ENCODE data around the gene RIMBP2.
A peak's percentile ranks its signal among the peaks of the same experiment; 100 is the strongest.
"Not testable (repeated sequence)": the region's sequence is repeated elsewhere in the genome, so short reads cannot be mapped to it uniquely, and the experiment has no call there.

The RIMBP2 gene

DNA sequence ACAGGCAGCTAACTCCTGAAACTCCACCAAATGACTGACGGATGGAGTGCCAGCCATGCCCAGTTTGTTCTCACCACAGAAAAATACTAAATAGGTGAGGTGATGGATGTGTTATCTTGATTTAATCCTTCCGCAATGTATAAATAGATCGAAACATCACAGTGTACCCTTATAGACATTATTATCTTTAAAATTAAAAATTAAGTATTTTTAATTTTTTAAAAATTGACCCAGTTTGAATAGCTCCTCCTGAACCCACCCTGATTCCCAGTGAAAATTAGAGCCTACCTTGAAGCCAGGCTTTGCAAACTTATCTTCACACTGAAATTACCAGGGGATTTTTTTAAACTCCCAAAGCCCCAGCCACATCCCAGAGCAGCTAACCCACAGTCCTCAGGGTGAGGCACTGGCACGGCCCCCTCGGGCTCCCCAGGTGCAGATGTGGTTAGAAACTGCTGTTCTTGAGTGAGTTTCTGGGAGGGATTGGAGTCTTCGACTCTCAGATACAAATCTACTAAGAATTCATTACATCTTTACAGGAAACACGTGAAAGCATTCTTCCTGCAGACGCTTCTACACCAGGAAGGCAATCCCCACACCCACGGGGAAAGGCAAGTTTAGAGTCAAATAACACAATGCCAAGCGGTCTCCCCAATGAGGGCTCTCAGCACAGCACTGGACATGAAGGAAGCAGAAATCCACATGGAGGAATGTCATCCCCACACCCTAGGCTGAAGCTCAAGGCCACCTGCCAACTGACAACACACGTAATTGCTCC, 126.4 kb downstream of the RIMBP2 start:
- no peak for DNase-seq

DNA sequence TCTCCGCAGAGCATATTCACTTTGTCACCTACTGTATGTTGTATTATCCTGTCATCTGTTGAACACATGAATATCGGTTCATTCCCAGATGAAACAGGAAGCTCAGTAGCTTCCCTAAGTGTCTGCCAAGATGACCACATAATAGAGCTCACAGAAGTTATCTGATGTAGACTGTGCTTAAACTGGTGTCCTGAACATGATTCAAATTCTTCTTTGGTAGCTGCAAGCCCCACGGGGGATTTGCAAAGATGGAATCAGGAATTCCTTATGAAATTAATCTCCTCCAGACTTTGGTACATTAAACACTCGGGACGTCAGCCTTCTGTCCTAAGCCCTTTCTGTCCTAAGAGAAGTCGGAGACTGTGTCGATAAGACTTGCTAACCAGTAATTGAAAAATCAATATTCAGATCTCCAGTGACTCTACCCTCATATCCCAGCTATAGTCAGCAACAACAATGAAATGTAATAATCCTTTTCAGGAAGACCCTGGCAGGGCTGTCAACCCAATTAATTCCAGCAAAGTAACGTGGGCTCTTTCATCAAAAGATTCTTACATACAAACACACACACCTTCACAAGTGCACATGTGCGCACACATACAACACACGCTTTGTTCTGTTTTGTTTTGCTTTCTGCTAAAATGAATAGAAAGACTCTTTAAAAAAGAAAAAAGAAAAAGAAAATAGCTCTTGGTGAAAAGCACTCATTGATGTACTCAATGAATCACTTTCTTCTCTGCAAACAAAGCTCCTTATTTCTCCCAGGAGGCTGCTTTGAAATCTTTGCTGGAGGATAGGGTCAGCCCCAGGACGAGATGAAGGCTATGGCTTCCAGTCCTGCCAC, 127.2 kb downstream of the RIMBP2 start:
- no peak for DNase-seq

DNA sequence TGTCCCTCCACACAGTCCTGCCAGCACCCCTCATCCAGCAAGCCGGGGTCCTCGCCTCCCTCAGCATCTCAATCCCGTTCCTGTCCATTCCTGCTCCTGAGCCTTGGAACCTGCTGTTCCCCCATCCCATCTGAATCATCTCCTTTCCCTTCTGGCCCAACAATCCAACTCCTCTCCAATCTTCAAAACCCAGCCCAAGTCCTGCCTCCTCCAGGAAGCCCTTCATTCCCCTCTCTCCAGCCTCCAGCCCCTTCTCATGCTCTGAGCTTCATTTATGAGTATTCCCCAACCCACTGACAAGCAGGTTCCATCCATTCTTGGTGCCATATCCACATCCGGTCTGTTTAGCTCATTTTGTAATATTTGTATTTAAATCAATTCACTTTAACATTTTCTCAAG, 128.1 kb downstream of the RIMBP2 start:
- DNase-seq = no peak

DNA sequence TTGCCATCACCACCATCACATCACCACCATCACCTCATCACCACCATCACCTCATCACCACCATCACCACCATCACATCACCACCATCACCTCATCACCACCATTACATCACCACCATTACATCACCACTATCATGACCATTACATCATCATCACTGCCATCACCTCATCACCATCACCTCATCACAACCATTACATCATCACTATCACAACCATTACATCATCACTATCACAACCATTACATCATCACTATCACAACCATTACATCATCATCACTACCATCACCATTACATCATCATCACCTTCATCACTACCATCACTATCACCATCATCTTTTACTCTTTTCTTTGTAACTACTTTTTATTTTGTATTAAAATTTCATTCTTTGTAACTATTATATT, 131.6 kb downstream of the RIMBP2 start:
- DNase-seq = not testable (repeated sequence)

DNA sequence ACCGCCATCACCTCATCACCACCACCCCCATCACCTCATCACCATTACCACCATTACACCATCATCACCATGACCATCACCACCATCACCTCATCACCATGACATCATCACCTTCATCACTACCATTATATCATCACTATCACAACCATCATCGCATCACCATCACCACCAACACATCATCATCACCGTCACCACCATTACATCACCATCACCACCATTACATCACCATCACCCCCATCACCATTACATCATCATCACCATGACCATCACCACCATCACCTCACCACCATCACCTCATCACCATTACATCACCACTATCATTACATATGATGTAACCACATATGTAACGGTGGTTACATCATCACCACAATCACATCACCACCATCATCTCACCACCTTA, 132.3 kb downstream of the RIMBP2 start:
- DNase-seq = no peak

DNA sequence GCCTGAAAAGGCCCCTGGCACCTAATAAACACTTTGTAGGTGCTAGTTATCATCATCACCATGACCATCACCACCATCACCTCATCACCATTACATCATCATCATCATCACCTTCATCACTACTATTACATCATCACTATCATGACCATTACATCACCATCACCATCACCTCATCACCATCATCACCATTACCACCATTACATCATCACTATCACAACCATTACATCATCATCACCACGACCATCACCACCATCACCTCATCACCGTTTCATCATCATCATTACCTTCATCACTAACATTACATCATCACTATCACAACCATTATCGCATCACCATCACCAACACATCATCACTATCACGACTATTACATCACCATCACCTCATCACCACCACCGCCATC, 132.8 kb downstream of the RIMBP2 start:
- no peak for DNase-seq

DNA sequence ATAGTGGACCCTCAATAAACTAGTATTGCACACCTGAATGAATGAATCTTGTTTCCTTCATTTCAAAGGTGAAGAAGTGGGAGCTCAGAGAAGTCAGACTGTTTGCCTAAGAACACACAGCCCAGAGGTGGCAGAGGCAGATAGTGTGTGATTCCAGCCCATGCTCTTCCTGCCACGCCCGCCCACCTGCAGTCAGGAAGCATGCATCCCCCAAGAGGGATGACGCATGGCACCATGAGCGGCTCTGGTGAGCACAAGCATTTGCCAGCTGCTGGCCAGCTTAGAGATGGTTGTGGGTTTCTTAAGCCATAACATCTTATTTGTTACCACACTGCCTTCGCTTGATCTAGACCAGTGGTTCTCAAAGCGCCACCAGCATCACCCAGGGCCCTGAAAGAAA, 133.8 kb downstream of the RIMBP2 start:
- DNase-seq = no peak

DNA sequence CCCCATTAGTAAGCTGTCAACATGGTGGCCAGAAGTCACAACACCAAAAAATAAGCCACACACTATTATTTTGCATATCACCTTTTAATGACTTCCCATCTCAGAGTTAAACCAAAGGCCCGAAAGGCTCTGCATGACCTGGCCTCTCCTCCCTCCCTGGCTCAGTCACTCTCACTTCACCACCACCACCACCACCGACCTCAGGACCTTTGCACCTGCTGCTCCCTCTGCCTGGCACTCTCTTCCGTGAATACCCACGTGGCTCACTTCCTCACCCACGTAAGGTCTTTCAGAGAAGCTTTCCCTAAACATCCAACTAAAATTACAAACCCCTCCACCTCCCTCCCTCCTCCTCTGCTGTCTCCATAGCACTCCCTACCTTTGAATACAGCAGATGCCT, 134.3 kb downstream of the RIMBP2 start:
- DNase-seq = no peak

DNA sequence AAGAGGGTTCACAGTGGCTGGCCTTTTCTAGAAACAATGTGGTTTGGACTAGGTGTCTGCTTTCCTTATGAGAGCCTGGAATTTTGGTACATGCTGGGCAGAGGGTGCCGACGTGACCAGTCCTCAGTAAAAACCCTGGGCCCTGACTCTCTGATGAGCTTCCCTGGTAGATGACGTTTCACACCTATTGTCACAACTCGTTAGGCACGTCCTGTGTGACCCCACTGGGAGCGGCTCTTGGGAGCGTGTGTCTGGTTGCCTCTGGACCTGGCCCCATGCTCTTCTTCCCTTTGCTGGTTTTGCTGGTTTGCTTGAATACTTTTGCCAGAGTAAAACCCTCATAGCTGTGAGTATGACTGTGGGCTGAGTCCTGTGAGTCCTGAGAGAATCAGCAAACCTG, 136.9 kb downstream of the RIMBP2 start:
- DNase-seq = no peak

DNA sequence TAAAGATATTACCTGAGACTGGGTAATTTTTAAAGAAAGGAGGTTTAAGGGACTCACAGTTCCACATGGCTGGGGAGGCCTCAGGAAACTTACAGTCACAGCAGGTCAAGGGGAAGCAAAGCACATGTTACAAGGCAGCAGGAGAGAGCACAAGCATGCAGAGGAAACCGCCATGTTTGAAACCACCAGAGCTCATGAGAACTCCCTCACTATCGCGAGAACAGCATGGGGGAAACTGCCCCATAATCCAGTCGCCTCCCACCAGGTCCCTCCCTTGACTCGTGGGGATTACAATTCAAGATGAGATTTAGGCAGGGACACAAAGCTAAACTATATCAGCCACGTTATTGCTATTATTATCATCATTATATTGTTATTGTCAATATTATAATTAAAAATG, 138.7 kb downstream of the RIMBP2 start:
- no peak for DNase-seq

DNA sequence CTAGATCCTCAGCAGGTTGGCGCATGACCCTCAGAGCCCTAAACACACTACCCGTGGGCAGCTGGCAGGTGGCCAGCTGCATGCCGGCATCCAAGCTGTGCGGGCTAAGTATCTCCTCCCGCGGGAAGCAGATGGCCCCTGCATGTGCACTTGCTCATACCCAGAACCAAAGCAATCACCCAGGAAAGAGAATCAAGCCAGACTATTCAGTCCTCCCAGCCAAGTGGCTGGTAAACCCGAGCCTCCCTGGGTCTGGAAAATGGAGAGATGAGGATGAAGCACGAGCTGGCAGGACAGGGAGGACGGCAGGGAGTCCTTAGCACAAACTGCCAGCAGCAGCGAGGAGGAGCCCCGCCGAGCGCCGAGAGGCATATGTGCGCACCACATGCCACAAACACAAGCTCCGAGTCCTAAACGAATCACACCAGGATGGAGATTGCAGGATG, 139.7 kb downstream of the RIMBP2 start:
- DNase-seq = peak; percentile 13

DNA sequence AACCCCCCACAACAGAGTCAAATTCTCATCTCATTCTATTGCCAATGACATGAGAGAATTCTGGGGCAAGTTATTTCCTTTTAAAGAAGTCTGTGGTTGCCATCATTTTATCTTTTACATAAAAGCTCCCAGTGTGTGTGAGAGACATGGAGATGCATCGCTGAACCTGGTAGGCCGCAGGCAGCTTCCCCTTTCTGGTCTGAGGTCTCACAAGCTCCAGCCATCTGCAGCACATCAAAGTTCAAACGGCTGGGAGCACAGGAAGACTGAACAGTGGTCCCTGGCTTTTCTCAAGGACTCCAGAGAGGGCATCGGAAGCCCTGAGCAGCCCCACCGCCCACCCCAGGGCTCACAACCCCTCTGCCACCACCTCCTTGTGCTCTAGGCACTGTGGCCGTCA, 141.7 kb downstream of the RIMBP2 start:
- DNase-seq = no peak

DNA sequence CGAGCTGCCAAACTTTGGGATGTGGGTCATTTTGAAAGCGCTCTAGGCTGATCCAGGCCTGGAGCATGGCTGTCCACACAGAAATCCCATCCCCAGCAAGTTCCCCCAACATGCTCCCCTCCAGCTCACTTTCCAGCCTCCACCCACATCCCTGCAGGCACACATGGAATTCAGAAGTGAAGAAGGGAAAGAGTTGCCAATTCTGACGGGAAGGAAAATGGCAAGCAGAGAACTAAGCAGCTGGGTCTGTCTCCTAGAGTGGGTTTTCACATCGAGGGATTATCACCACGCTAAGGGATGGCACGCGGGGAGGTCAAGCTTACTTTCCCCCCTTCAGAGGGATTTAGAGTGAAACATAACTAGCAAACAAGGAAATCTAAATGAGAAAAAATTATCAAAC, 142.3 kb downstream of the RIMBP2 start:
- no peak for DNase-seq

DNA sequence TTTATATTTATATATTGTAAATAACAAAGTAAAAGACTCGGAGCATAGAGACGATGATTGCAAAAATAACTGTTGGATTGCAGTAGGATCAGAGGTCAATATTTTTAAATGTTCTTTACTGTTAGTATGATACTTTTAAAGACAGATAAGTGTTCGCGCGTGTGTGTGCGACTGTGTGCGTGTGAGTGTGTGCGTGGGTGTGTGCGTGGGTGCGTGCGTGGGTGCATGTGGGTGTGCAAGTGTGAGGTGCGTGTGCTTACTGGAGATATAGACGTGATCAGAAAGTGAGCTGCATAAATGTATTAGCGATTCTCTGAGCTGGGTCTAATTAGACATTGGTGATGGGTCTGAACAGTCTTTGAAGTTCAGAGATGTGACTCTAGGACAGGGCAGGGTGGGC, 142.9 kb downstream of the RIMBP2 start:
- no peak for DNase-seq

DNA sequence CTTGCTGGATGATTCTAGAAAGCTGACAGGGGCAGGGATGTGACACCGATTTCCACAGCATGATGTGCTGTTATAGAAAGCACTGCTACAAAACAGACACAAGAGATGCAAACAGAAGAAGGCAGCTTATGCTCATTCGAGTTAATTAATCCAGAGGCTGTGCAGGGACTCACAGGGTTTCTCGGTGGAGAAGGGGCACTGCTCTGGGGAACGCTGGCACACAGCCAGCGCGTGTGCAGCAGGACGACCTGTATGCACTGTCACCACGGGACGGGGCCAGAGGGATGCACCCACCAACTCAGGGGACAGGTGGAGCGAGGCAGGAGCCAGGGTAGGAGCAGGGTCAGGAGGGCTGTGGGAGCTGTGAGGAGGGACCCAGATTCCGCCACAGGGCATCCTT, 143.5 kb downstream of the RIMBP2 start:
- DNase-seq = no peak

DNA sequence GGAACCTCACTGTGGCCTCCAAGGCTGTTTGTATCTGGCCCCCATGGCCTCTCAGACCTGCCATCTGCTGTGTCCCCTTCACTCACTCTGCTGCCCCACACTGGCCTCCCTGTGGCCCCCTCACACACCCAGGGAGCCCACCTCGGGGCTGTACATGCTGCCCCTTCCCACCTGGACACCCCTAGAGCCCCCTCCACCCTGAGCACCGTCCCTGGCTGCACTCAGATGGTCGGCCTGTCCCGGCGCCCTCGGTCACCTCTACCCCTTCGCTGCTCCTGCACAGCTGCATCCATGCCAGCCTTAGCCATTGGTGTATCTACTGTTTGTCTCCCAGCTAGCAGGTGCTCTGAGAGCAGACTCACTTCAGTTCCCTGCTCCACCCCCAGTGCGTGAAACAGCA, 144.4 kb downstream of the RIMBP2 start:
- no peak for DNase-seq

DNA sequence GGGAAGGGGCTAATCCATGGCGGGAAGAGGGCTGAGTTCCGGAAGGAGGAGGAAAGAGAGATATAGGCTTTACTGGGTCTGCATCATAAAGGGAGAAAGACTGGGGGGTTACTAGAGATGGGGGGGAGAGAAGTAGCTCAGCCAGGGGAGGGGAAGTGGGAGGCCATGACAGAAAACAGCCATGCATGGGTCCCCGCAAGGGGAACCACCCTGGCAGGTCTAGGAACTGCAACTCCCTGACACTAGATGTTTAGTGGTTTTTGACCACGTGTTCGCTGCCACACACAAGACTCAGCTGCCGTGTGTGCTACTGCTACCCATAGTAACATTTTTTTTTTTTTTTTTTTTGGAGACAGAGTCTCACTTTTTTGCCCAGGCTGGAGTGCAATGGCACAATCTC, 145.0 kb downstream of the RIMBP2 start:
- DNase-seq = no peak

DNA sequence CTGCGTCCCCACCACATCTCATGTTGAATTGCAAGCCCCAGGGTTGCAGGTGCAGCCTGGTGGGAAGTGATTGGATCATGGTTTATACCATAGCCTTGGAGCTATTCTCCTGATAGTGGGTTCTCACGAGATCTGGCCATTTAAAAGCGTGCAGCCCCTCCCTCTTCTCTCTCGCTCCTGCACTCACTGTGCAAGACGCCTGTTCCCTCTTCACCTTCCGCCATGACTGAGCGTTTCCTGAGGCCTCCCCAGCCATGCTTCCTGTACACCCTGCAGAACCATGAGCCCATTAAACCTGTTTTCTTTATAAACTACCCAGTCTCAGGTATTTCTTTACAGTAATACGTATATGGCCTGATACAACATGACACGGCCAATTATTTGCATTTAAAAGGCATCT, 146.6 kb downstream of the RIMBP2 start:
- no peak for DNase-seq

DNA sequence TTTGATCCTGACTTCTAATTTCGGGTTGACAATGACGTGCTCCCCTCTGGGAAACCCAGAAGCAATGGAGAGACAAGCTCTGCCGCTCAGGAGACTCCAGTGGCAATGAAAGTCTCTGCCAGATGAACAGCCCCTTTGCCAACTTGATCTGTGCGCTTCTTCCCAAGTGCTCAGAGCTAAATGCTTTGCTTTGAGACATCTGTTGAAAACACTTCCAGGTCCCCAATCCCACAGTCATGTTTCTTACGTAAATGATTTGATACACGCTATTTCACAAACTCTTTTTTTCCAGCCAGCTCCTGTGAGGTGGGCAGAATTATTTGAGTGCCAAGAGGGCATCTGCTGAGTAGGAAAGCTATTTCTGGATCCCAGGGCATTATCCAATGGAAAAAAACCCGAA, 147.6 kb downstream of the RIMBP2 start:
- no peak for DNase-seq

DNA sequence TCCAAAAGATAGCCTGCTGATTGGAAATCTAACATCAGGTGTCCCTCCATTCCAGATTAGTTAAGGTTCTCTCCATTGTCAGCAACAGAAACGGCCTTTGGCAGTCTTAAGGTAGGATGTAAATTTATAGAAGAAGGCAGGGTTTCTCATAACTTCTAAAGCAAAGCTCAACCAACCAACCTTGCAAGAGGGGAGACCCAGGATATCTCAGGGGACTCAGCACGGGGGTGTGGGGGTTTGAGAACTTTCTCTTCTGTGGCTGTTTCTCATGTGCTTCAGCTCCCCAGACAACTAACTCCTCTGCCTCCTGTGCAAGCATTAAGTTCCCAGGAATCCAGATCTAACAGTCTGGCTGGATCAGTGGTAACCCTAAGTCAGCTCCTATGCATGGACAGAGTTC, 148.1 kb downstream of the RIMBP2 start:
- no peak for DNase-seq

DNA sequence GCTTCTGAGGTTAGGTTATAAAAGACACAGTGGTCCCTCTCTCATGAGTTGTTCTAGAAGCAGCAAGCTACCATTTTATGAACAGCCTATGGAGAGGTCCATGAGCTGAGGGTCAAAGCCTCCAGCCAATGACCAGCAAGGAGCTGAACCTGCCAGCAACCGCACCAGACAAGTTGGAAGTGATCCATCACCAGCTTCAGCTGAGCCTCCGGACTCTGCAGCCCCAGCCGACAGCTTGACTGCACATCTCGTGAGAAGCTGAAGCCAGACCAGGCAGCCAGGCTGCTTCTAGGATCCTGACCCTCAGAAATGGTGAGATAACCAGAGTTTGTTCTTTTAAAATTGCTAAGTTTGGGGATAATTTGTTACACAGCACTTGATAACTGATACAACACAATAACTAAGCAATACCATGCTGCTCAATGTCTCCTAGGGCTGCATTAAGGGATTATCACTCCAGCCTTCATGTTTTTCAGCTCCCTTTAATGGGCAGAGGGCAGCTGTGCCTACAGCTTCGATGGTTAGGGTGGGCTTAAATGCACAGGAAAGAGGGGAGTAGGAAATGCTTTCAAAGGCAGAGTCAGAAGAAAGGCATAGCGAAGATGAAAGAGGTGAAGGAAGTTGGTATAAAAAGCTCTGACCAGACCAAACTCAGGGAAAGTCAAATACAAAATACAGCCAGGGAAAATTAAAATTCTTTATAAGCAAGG, 149.5 kb downstream of the RIMBP2 start:
- DNase-seq = no peak

DNA sequence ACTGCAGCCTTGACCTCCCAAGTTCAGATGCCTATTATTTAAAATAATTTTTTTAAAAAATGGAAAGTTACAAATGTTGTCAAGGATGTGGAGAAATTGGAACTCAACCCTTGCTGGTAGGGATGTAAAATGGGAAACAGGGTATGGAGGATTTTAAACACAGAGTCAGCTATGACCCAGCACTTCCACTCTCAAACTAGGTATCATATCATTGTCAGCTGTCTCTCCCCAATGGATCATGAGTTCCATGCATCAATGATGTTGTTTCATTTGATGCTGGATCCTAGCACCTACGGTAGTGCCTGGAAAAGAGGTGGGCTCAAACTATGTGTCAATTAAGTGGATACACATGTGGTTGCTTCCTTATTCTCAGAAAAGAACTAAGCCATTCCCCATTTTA, 150.9 kb downstream of the RIMBP2 start:
- no peak for DNase-seq

DNA sequence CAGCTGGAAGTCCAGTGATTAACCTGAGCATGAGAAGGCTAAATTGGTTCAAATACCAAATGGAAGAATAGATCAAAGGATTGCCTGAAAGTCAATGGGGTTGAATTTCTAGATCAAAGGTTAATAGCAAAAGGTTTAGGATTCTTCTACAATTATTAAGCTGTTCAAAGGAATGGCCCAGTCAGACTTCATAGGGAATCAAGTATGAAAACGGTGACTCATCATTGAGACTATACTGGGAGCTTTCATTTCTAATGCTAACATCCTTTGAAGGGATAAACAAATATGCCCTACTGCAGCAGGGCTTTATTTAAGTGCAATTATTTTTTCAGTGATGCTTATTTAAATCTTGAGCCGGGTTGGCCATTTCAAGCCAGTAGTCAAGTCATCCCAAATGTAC, 152.8 kb downstream of the RIMBP2 start:
- no peak for DNase-seq

DNA sequence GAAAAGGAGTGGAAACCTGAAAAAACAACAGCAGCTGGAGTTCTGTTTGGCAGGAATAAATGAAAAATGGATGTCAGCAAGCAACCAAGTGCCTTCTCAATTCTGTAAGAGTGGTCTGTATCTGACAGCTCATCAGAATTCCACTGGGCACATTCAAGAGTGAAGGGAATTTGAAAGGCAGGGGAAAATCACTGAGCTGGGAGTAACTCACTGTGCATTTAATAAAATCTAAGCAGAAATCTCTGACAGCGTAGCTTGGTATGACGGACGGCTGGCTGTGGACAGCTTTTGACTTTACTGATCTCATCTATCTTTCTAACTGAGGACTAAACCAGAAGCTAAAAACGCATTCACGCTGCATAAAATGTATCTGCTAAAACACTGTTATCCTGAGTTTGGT, 153.4 kb downstream of the RIMBP2 start:
- DNase-seq = no peak
